ENCODE data around the gene YDJC.

GRCh38 chr22:21593406-21594232 is 36.2 kb downstream of the YDJC start:
- TF ChIP-seq EZH2 (IDR thresholded peaks at IDR 0.05; ENCODE audit: borderline replicate concordance, low read depth, low read length, severe bottlenecking) = no peak
- no peak for TF ChIP-seq CTCF (IDR thresholded peaks at IDR 0.05; ENCODE audit: borderline replicate concordance, extremely low read depth, low read length, poor library complexity, severe bottlenecking)
